HepG2 (cell line): ENCODE data around the gene RTL3. TPM values are rescaled to one million over a fixed set of nuclear protein-coding genes. Genes with fewer than 3 reads are reported as not detected.

Source experiments
- ATAC-seq: fragments of 200-7000 bp; cut with Tn5 transposase; 3 replicates; pipeline ENCODE4 v1.9.1; 2020; ENCODE audit warnings: mild to moderate bottlenecking, moderate library complexity
- BruUV-seq: library from RNA; stranded (reverse); fragments of 400-500 nt; replicated peaks from 2 replicates; lab custom pipeline; 2021; lab: Mats Ljungman, UMichigan
- CTCF ChIA-PET: fragments of 300-600 bp; formaldehyde crosslinking; extraction: SDS; loops from one replicate; lab custom pipeline; 2021; ENCODE audit warnings: low total read pairs, inconsistent platforms, low intra/inter-chr PET ratio; lab: Yijun Ruan, JAX
- POLR2A ChIA-PET: fragments of 350-600 bp; sonication (Branson Sonifier 250); formaldehyde crosslinking; loops from one replicate; lab custom pipeline; 2020; ENCODE audit warnings: antibody characterized with exemption, inconsistent platforms; lab: Yijun Ruan, JAX
- DNase-seq: peaks from one replicate; pipeline ENCODE4 v3.0.0-alpha.2; 2015; ENCODE audit warnings: low spot score
- FAIRE-seq: peaks from 3 replicates; lab custom pipeline; 2011; peaks lifted over from hg19 to GRCh38; lab: Jason Lieb, UNC
- H2AFZ ChIP-seq: one replicate; pipeline ENCODE4 v1.6.1; 2011; ENCODE audit warnings: low read length, inconsistent platforms
- H3K27ac ChIP-seq: fragments of 300-600 bp; 3 replicates; pipeline ENCODE4 v1.8.0; 2011; ENCODE audit warnings: mixed run types, mild to moderate bottlenecking, mixed read lengths, low read length, inconsistent platforms; ENCODE audit not compliant: insufficient read depth; ENCODE audit errors: extremely low read length
- H3K27me3 ChIP-seq, 2 experiments: fragments of 200-600 bp in 1 of 2; 2 replicates in 1 of 2; 3 replicates in 1 of 2; pipeline versions ENCODE4 v1.6.0 to v1.8.0; 2011; ENCODE audit warnings: low read length in 2 of 2, mild to moderate bottlenecking in 2 of 2, moderate library complexity in 2 of 2, inconsistent platforms in 1 of 2; ENCODE audit not compliant: insufficient read depth in 2 of 2, control insufficient read depth in 1 of 2
- H3K36me3 ChIP-seq, 2 experiments: fragments of 200-600 bp in 1 of 2; replicated peaks in 1 of 2; 2 replicates in 1 of 2; 3 replicates in 1 of 2; pipeline versions ENCODE4 v1.5.1 to v1.8.0; 2011; ENCODE audit warnings: low read length in 2 of 2, inconsistent platforms in 1 of 2; ENCODE audit not compliant: insufficient read depth in 2 of 2, control insufficient read depth in 1 of 2
- H3K4me1 ChIP-seq: 2 replicates; pipeline ENCODE4 v1.5.1; 2012; ENCODE audit warnings: low read length, inconsistent platforms; ENCODE audit not compliant: insufficient read depth
- H3K4me2 ChIP-seq: 2 replicates; pipeline ENCODE4 v1.6.0; 2011; ENCODE audit warnings: low read depth, low read length, inconsistent platforms
- H3K4me3 ChIP-seq, 3 experiments: fragments of 200-600 bp in 1 of 3; sonication (generic), shearing (Covaris generic) in 1 of 3; replicated peaks in 1 of 3; 2 replicates each; pipeline ENCODE4 v1.5.1; 2011 to 2016; ENCODE audit warnings: low read length in 3 of 3, inconsistent platforms in 2 of 3, low read depth in 2 of 3, mild to moderate bottlenecking in 2 of 3, control low read depth in 1 of 3, mixed read lengths in 1 of 3; ENCODE audit not compliant: insufficient read depth in 1 of 3
- H3K79me2 ChIP-seq: one replicate; pipeline ENCODE4 v1.6.1; 2011; ENCODE audit warnings: low read length, inconsistent platforms; ENCODE audit not compliant: insufficient read depth
- H3K9ac ChIP-seq: 2 replicates; pipeline ENCODE4 v1.6.0; 2011; ENCODE audit warnings: mild to moderate bottlenecking, low read depth, low read length, inconsistent platforms; ENCODE audit not compliant: insufficient read depth
- H3K9me3 ChIP-seq: 2 replicates; pipeline ENCODE4 v1.5.1; 2012; ENCODE audit warnings: mild to moderate bottlenecking, low read length
- H4K20me1 ChIP-seq: 2 replicates; pipeline ENCODE4 v1.6.0; 2011; ENCODE audit warnings: inconsistent platforms, mild to moderate bottlenecking, low read length, moderate library complexity; ENCODE audit not compliant: insufficient read depth
- AKAP8 ChIP-seq: sonication (generic); formaldehyde crosslinking; IDR thresholded peaks from 2 replicates; pipeline ENCODE4 v1.5.1; 2020; ENCODE audit warnings: mild to moderate bottlenecking, missing genetic modification reagents
- ERF ChIP-seq: IDR thresholded peaks from 2 replicates; pipeline ENCODE4 v1.6.1; 2018; ENCODE audit warnings: missing biosample characterization, missing genetic modification reagents
- HOXA5 ChIP-seq: sonication (generic); formaldehyde crosslinking; IDR thresholded peaks from 2 replicates; pipeline ENCODE4 v1.4.0; 2020; ENCODE audit warnings: missing genetic modification reagents
- IKZF1 ChIP-seq: fragments of 450-650 bp; IDR thresholded peaks from 2 replicates; pipeline ENCODE4 v1.7.1; 2016
- KAT2B ChIP-seq: fragments of 150-350 bp; IDR thresholded peaks from 2 replicates; pipeline ENCODE4 v1.6.1; 2014; ENCODE audit warnings: low read depth, low read length, borderline replicate concordance
- KDM3A ChIP-seq: IDR thresholded peaks from 2 replicates; pipeline ENCODE4 v1.6.1; 2018; ENCODE audit warnings: low read depth, missing compliant biosample characterization
- NONO ChIP-seq, 2 experiments: fragments of 450-650 bp in 1 of 2; sonication (generic) in 1 of 2; formaldehyde crosslinking in 1 of 2; IDR thresholded peaks in 1 of 2; conservative IDR thresholded peaks in 1 of 2; 2 replicates each; pipeline versions ENCODE4 v1.6.1 to v1.8.0; 2017 to 2022; ENCODE audit warnings: mild to moderate bottlenecking in 1 of 2, missing genetic modification reagents in 1 of 2, moderate library complexity in 1 of 2
- NR2F6 ChIP-seq, 2 experiments: IDR thresholded peaks; 2 replicates each; pipeline ENCODE4 v1.6.1; 2016; ENCODE audit warnings: antibody characterized with exemption in 1 of 2, mild to moderate bottlenecking in 1 of 2
- POLR2A ChIP-seq, 2 experiments: IDR thresholded peaks; 2 replicates each; pipeline ENCODE4 v1.6.1; 2011; ENCODE audit warnings: low read depth in 2 of 2, low read length in 2 of 2, mild to moderate bottlenecking in 1 of 2, moderate library complexity in 1 of 2; ENCODE audit not compliant: insufficient read depth in 1 of 2
- RAD21 ChIP-seq: fragments of 450-650 bp; formaldehyde crosslinking; IDR thresholded peaks from 2 replicates; pipeline ENCODE4 v1.5.0; 2020; ENCODE audit warnings: mild to moderate bottlenecking
- SMC3 ChIP-seq: IDR thresholded peaks from 2 replicates; pipeline ENCODE4 v1.6.1; 2011; ENCODE audit warnings: low read length, improper control_type of control experiment
- TSC22D2 ChIP-seq: sonication (generic); formaldehyde crosslinking; IDR thresholded peaks from 2 replicates; pipeline ENCODE4 v1.5.1; 2020; ENCODE audit warnings: missing genetic modification reagents, mild to moderate bottlenecking, borderline replicate concordance
- ZMYM2 ChIP-seq: sonication (generic); formaldehyde crosslinking; IDR thresholded peaks from 2 replicates; pipeline ENCODE4 v1.8.0; 2022; ENCODE audit warnings: mild to moderate bottlenecking, missing genetic modification reagents
- ZNF101 ChIP-seq: sonication (generic); formaldehyde crosslinking; IDR thresholded peaks from 2 replicates; pipeline ENCODE4 v1.4.0; 2020; ENCODE audit warnings: mild to moderate bottlenecking, low read depth, missing genetic modification reagents, borderline replicate concordance
- ZNF652 ChIP-seq: IDR thresholded peaks from 2 replicates; pipeline ENCODE4 v1.6.1; 2016; ENCODE audit warnings: low read depth, borderline replicate concordance
- ZNF777 ChIP-seq: sonication (generic); formaldehyde crosslinking; IDR thresholded peaks from 2 replicates; pipeline ENCODE4 v1.4.0; 2020; ENCODE audit warnings: missing genetic modification reagents
- ZNF781 ChIP-seq: sonication (generic); formaldehyde crosslinking; IDR thresholded peaks from 2 replicates; pipeline ENCODE4 v1.5.1; 2020; ENCODE audit warnings: borderline replicate concordance, mild to moderate bottlenecking, missing genetic modification reagents; ENCODE audit errors: not compliant biosample characterization
- WGBS: methylation state at CpG from one replicate; pipeline ENCODE4 v1.1.6; 2017; ENCODE audit warnings: low lambda C conversion rate; 5-methylcytosine and 5-hydroxymethylcytosine counted together
- in situ Hi-C: cut with HindIII; loops from 2 replicates; pipeline ENCODE4 v1.10.0; 2017; ENCODE audit warnings: low pct_unique_long_range_greater_than_20kb; ENCODE audit not compliant: extremely low pct_ligation_motif_present
- intact Hi-C: fragments of 100-400 bp; cut with micrococcal nuclease; formaldehyde crosslinking; loops from one replicate; pipeline ENCODE4 v1.10.0; 2022; ENCODE audit not compliant: unreplicated experiment
- polyA plus RNA-seq, 8 experiments: library from polyadenylated mRNA; depleted of rRNA in 3 of 8; stranded (reverse) in 7 of 8; unstranded in 1 of 8; fragments of >200 nt; fragmentation: Illumina TruSeq in 4 of 8; extraction: Trizol in 4 of 8; gene quantifications; 2 replicates each; pipeline versions ENCODE4 v1.2.1 to v1.2.3, GENCODE V29; 2011 to 2016; ENCODE audit warnings: low read depth in 4 of 8, missing spikeins in 1 of 8, mixed read lengths in 1 of 8; ENCODE audit not compliant: insufficient read depth in 1 of 8
- total RNA-seq, 5 experiments: library from RNA; depleted of rRNA; stranded (reverse); fragments of >200 nt; fragmentation: Illumina TruSeq; extraction: Trizol; gene quantifications; 2 replicates each; pipeline ENCODE4 v1.2.3, GENCODE V29; 2016; ENCODE audit warnings: low read depth in 1 of 5
- TF ChIP-seq, protein P1 (sequence below): sonication (generic); formaldehyde crosslinking; IDR thresholded peaks from 2 replicates; pipeline ENCODE4 v1.5.1; 2020; ENCODE audit warnings: missing genetic modification reagents, mild to moderate bottlenecking, borderline replicate concordance
- TF ChIP-seq, protein P2 (sequence below): sonication (generic); formaldehyde crosslinking; IDR thresholded peaks from 2 replicates; pipeline ENCODE4 v1.5.1; 2020; ENCODE audit warnings: mild to moderate bottlenecking, missing genetic modification reagents, borderline replicate concordance
- TF ChIP-seq, protein P3 (sequence below): sonication (generic); formaldehyde crosslinking; IDR thresholded peaks from 2 replicates; pipeline ENCODE4 v1.4.0; 2020; ENCODE audit warnings: mild to moderate bottlenecking, low read depth, missing genetic modification reagents

Gene RTL3
- total and polyA plus RNA-seq, 2 of the 13 experiments (the other 11 are each of a cell fraction or from before 2014, with no cell fraction given), result not detected

DNA sequence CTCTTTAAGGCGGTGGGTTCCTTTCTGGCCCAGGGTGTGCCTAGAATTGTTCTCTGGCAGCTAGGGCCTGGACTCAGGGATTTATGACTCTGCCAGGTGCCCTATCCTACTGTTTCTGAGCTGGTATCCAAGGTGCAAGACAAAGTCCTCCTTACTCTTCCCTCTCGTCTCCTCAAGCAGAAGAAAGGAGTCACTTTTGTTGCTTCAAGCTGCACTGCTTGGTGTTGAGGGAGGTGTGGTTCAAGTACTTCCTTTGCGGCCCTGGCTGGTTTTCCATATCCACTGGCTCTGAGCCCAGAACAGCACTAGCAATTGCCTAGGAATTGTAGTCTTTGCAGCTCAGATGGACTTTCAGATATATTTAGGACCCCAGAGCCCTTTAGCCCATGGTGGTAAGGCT is 39.3 kb downstream of the RTL3 start:
- no peak for ATAC-seq
- no peak for FAIRE-seq
- Histone ChIP-seq H3K4me2 (no peak overlapping the region), H3K27ac (no peak overlapping the region), H3K4me1 (no peaks in the 10 kb centered on the region), H3K36me3 (no peaks in the 10 kb centered on the region), H3K4me3 (no peak overlapping the region), H3K9ac (no peak overlapping the region), H4K20me1 (no peaks in the 10 kb centered on the region), H3K79me2 (no peaks in the 10 kb centered on the region), H3K9me3 (no peaks in the 10 kb centered on the region), H2AFZ (no peak overlapping the region), H3K27me3 (no peaks in the 10 kb centered on the region)
- in situ Hi-C loops (no loop called here), intact Hi-C loops (no loop called here)
- ChIA-PET CTCF (no interaction called here), POLR2A (no interaction called here)
- TF ChIP-seq AKAP8 (CRISPR knock-in tag) (no peak), KAT2B (no peak), ZNF652 (CRISPR knock-in tag) (no peak), ZNF777 (no peak), ERF (CRISPR knock-in tag) (no peak), POLR2A (IDR thresholded peaks at IDR 0.05; ENCODE audit: insufficient read depth in 1 of 2, low read depth in 2 of 2, low read length in 2 of 2) (no peak), SMC3 (no peak), NONO (IDR thresholded peaks at IDR 0.05) (no peak), NONO (CRISPR knock-in tag; conservative IDR thresholded peaks at IDR 0.05) (no peak), IKZF1 (no peak), ZMYM2 (CRISPR knock-in tag) (no peak), TSC22D2 (no peak), KDM3A (CRISPR knock-in tag) (no peak), ZNF781 (CRISPR knock-in tag) (no peak), HOXA5 (CRISPR knock-in tag) (no peak), ZNF101 (CRISPR knock-in tag) (no peak), RAD21 (CRISPR knock-in tag) (no peak), NR2F6 (IDR thresholded peaks at IDR 0.05) (no peak), NR2F6 (CRISPR knock-in tag; IDR thresholded peaks at IDR 0.05) (no peak)
- TF ChIP-seq, protein P1, sequence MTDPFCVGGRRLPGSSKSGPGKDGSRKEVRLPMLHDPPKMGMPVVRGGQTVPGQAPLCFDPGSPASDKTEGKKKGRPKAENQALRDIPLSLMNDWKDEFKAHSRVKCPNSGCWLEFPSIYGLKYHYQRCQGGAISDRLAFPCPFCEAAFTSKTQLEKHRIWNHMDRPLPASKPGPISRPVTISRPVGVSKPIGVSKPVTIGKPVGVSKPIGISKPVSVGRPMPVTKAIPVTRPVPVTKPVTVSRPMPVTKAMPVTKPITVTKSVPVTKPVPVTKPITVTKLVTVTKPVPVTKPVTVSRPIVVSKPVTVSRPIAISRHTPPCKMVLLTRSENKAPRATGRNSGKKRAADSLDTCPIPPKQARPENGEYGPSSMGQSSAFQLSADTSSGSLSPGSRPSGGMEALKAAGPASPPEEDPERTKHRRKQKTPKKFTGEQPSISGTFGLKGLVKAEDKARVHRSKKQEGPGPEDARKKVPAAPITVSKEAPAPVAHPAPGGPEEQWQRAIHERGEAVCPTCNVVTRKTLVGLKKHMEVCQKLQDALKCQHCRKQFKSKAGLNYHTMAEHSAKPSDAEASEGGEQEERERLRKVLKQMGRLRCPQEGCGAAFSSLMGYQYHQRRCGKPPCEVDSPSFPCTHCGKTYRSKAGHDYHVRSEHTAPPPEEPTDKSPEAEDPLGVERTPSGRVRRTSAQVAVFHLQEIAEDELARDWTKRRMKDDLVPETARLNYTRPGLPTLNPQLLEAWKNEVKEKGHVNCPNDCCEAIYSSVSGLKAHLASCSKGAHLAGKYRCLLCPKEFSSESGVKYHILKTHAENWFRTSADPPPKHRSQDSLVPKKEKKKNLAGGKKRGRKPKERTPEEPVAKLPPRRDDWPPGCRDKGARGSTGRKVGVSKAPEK (CRISPR knock-in tag), result no peak
- TF ChIP-seq, protein P2, sequence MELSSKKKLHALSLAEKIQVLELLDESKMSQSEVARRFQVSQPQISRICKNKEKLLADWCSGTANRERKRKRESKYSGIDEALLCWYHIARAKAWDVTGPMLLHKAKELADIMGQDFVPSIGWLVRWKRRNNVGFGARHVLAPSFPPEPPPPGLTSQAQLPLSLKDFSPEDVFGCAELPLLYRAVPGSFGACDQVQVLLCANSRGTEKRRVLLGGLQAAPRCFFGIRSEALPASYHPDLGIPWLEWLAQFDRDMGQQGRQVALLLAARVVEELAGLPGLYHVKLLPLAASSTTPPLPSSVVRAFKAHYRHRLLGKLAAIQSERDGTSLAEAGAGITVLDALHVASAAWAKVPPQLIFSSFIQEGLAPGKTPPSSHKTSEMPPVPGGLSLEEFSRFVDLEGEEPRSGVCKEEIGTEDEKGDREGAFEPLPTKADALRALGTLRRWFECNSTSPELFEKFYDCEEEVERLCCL, result no peak
- TF ChIP-seq, protein P3, sequence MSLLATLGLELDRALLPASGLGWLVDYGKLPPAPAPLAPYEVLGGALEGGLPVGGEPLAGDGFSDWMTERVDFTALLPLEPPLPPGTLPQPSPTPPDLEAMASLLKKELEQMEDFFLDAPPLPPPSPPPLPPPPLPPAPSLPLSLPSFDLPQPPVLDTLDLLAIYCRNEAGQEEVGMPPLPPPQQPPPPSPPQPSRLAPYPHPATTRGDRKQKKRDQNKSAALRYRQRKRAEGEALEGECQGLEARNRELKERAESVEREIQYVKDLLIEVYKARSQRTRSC (CRISPR knock-in tag), result no peak
- no peak for DNase-seq
- BruUV-seq, result no TSS peak
- 0% methylated on average over 1 of the region's 3 CpGs for WGBS
